Activated gamma-delta T cell treated with Interleukin-2 at 50 U/mL for 16 hours (primary cell): ENCODE measurements around the gene FBXO11.
A peak's percentile ranks its signal among the peaks of the same experiment; 100 is the strongest.
"Not testable (repeated sequence)": the region's sequence is repeated elsewhere in the genome, so short reads cannot be mapped to it uniquely, and the experiment has no call there.

Experiments used
- DNase-seq: peaks from one replicate; pipeline ENCODE4 v3.0.0-alpha.2; 2020

FBXO11 gene

GRCh38 chr2:47906157-47907038, at the start of gene FBXO11:
Gene FBXO11 (minus strand): TSS chr2:47906498. CDS start chr2:47905720, 778 bp downstream.
- peak; percentile 95 for DNase-seq

- DNase-seq, result no peak
Observed at GRCh38 chr2:47950340-47951301, 44.3 kb upstream of the FBXO11 start.

GRCh38 chr2:47946593-47946992, 40.3 kb upstream of the FBXO11 start:
- DNase-seq, result no peak

- DNase-seq, result no peak
Observed at GRCh38 chr2:47945046-47945781, 38.9 kb upstream of the FBXO11 start.

GRCh38 chr2:47941936-47942335, 35.6 kb upstream of the FBXO11 start:
- no peak for DNase-seq

GRCh38 chr2:47937677-47938076, 31.4 kb upstream of the FBXO11 start:
- no peak for DNase-seq

- DNase-seq, result no peak
Observed at GRCh38 chr2:47935071-47935470, 28.8 kb upstream of the FBXO11 start.

- DNase-seq, result no peak
Observed at GRCh38 chr2:47918043-47918442, 11.7 kb upstream of the FBXO11 start.

- DNase-seq, result no peak
Observed at GRCh38 chr2:47917276-47917961, 11.1 kb upstream of the FBXO11 start.

GRCh38 chr2:47916412-47916811, 10.1 kb upstream of the FBXO11 start:
- no peak for DNase-seq

- DNase-seq, result not testable (repeated sequence)
Observed at GRCh38 chr2:47910662-47911061, 4.4 kb upstream of the FBXO11 start.

GRCh38 chr2:47908682-47909081, 2.4 kb upstream of the FBXO11 start:
- no peak for DNase-seq

- peak; percentile 20 for DNase-seq
Observed at GRCh38 chr2:47907039-47907781, 912 bp upstream of the FBXO11 start.

GRCh38 chr2:47905386-47906156, 727 bp downstream of the FBXO11 start:
- peak; percentile 49 for DNase-seq

GRCh38 chr2:47903781-47904490, 2.4 kb downstream of the FBXO11 start:
- no peak for DNase-seq

GRCh38 chr2:47901892-47902291, 4.4 kb downstream of the FBXO11 start:
- DNase-seq, result not testable (repeated sequence)

GRCh38 chr2:47900857-47901256, 5.4 kb downstream of the FBXO11 start:
- DNase-seq, result no peak

GRCh38 chr2:47899915-47900816, 6.1 kb downstream of the FBXO11 start:
- DNase-seq, result no peak
